OCI-LY7 (cell line): ENCODE results near the gene CCL27.

Experiments
- CTCF ChIP-seq: fragments of 200-600 bp; sonication (generic); conservative IDR thresholded peaks from 2 replicates; pipeline ENCODE4 v1.5.1; 2014; ENCODE audit warnings: mild to moderate bottlenecking, antibody characterized with exemption, low read length, moderate library complexity, mixed read lengths
- EZH2phosphoT487 ChIP-seq: fragments of 200-600 bp; sonication (generic); IDR thresholded peaks from 2 replicates; pipeline ENCODE4 v1.6.1; 2018; ENCODE audit warnings: low read depth, borderline replicate concordance, mild to moderate bottlenecking, mixed run types, antibody characterized with exemption, low read length, moderate library complexity, mixed read lengths

- TF ChIP-seq CTCF (peak; percentile 98), EZH2phosphoT487 (no peak)
Observed at GRCh38 chr9:34701769-34702736, 39.6 kb upstream of the CCL27 start.
